IMR-90 (cell line): ENCODE data around the gene NKIRAS1. TPM values are rescaled to one million over a fixed set of nuclear protein-coding genes. Genes with fewer than 3 reads are reported as not detected.

Experiments
- ATAC-seq: fragments of 200-7000 bp; cut with Tn5 transposase; 2 replicates; pipeline ENCODE4 v1.9.1; 2020; ENCODE audit warnings: low read depth, mild to moderate bottlenecking, moderate library complexity
- BruUV-seq: library from RNA; stranded (reverse); fragments of 400-500 nt; replicated peaks from 2 replicates; lab custom pipeline; 2021; lab: Mats Ljungman, UMichigan
- CTCF ChIA-PET: fragments of 300-600 bp; formaldehyde crosslinking; extraction: SDS; loops from one replicate; lab custom pipeline; 2021; ENCODE audit warnings: antibody characterized with exemption; lab: Yijun Ruan, JAX
- POLR2A ChIA-PET: fragments of 300-600 bp; sonication (Branson Sonifier 250); formaldehyde crosslinking; loops from one replicate; lab custom pipeline; 2022; ENCODE audit warnings: antibody characterized with exemption; ENCODE audit not compliant: unreplicated experiment; lab: Charles Lee
- DNase-seq: peaks from one replicate; pipeline ENCODE4 v3.0.0; 2013
- H2AFZ ChIP-seq: replicated peaks from 2 replicates; pipeline ENCODE3; 2013; ENCODE audit warnings: low read length, mild to moderate bottlenecking; ENCODE audit not compliant: poor library complexity
- H2AK5ac ChIP-seq: 2 replicates; pipeline ENCODE4 v1.6.1; 2013; ENCODE audit warnings: low read depth, low read length, inconsistent platforms
- H2AK9ac ChIP-seq: replicated peaks from 2 replicates; pipeline ENCODE3; 2013; ENCODE audit warnings: mild to moderate bottlenecking, low read depth, low read length, moderate library complexity; ENCODE audit not compliant: poor library complexity
- H2BK120ac ChIP-seq: 2 replicates; pipeline ENCODE4 v1.6.1; 2013; ENCODE audit warnings: low read depth, low read length, inconsistent platforms
- H2BK15ac ChIP-seq: 3 replicates; pipeline ENCODE4 v1.6.1; 2013; ENCODE audit warnings: low read depth, low read length, inconsistent platforms
- H2BK20ac ChIP-seq: 2 replicates; pipeline ENCODE4 v1.6.1; 2013; ENCODE audit warnings: low read depth, mild to moderate bottlenecking, inconsistent platforms, low read length, moderate library complexity
- H2BK5ac ChIP-seq: 2 replicates; pipeline ENCODE4 v1.6.1; 2013; ENCODE audit warnings: mild to moderate bottlenecking, low read depth, low read length, inconsistent platforms; ENCODE audit not compliant: poor library complexity, severe bottlenecking
- H3K14ac ChIP-seq: replicated peaks from 2 replicates; pipeline ENCODE4 v1.6.1; 2013; ENCODE audit warnings: low read depth, low read length, inconsistent platforms
- H3K18ac ChIP-seq: 2 replicates; pipeline ENCODE4 v1.6.1; 2013; ENCODE audit warnings: low read depth, low read length, control low read depth
- H3K23ac ChIP-seq: 2 replicates; pipeline ENCODE4 v1.6.1; 2013; ENCODE audit warnings: low read depth, low read length, inconsistent platforms
- H3K27ac ChIP-seq: 2 replicates; pipeline ENCODE4 v1.5.1; 2013; ENCODE audit warnings: mild to moderate bottlenecking, control low read depth, low read length; ENCODE audit not compliant: insufficient read depth
- H3K27me3 ChIP-seq: 2 replicates; pipeline ENCODE4 v1.6.1; 2013; ENCODE audit warnings: low read length; ENCODE audit not compliant: control insufficient read depth, insufficient read depth
- H3K36me3 ChIP-seq: 2 replicates; pipeline ENCODE4 v1.6.1; 2013; ENCODE audit warnings: low read length, mixed read lengths; ENCODE audit not compliant: control insufficient read depth, insufficient read depth
- H3K4ac ChIP-seq: 2 replicates; pipeline ENCODE4 v1.6.1; 2013; ENCODE audit warnings: low read depth, low read length, inconsistent platforms
- H3K4me1 ChIP-seq: 2 replicates; pipeline ENCODE4 v1.6.1; 2013; ENCODE audit warnings: low read length, mixed read lengths; ENCODE audit not compliant: control insufficient read depth, insufficient read depth
- H3K4me2 ChIP-seq: 2 replicates; pipeline ENCODE4 v1.6.1; 2013; ENCODE audit warnings: low read depth, mild to moderate bottlenecking, control low read depth, low read length, moderate library complexity
- H3K4me3 ChIP-seq: 2 replicates; pipeline ENCODE4 v1.5.1; 2013; ENCODE audit warnings: low read depth, mild to moderate bottlenecking, control low read depth, low read length, moderate library complexity; ENCODE audit not compliant: insufficient read depth
- H3K56ac ChIP-seq: 2 replicates; pipeline ENCODE4 v1.6.1; 2013; ENCODE audit warnings: low read length, inconsistent platforms; ENCODE audit not compliant: insufficient read depth; ENCODE audit errors: extremely low read depth
- H3K79me1 ChIP-seq, 2 experiments: 2 replicates each; pipeline ENCODE4 v1.6.1; 2013; ENCODE audit warnings: low read length in 2 of 2, inconsistent platforms in 1 of 2, low read depth in 1 of 2
- H3K9ac ChIP-seq: 2 replicates; pipeline ENCODE4 v1.6.1; 2013; ENCODE audit warnings: low read depth, low read length, control low read depth
- H3K9me1 ChIP-seq: 2 replicates; pipeline ENCODE4 v1.6.1; 2013; ENCODE audit warnings: low read length, inconsistent platforms; ENCODE audit not compliant: insufficient read depth
- H3K9me3 ChIP-seq: 2 replicates; pipeline ENCODE4 v1.6.1; 2013; ENCODE audit warnings: low read length; ENCODE audit not compliant: control insufficient read depth, insufficient read depth
- H4K20me1 ChIP-seq: 2 replicates; pipeline ENCODE4 v1.6.1; 2013; ENCODE audit warnings: low read length, inconsistent platforms; ENCODE audit not compliant: insufficient read depth
- H4K5ac ChIP-seq: 2 replicates; pipeline ENCODE4 v1.6.1; 2013; ENCODE audit warnings: mild to moderate bottlenecking, low read depth, low read length, control low read depth
- H4K8ac ChIP-seq, 2 experiments: 2 replicates each; pipeline ENCODE4 v1.6.1; 2013; ENCODE audit warnings: low read depth in 2 of 2, low read length in 2 of 2, control low read depth in 1 of 2, inconsistent platforms in 1 of 2
- H4K91ac ChIP-seq: 2 replicates; pipeline ENCODE4 v1.6.1; 2013; ENCODE audit warnings: low read depth, low read length, inconsistent platforms; ENCODE audit not compliant: insufficient read depth
- BHLHE40 ChIP-seq: fragments of 150-350 bp; IDR thresholded peaks from 2 replicates; pipeline ENCODE4 v1.6.1; 2016; ENCODE audit warnings: mild to moderate bottlenecking, low read depth, low read length
- CEBPB ChIP-seq: IDR thresholded peaks from 2 replicates; pipeline ENCODE4 v1.6.1; 2012; ENCODE audit warnings: low read depth, low read length, improper control_type of control experiment
- CHD1 ChIP-seq: IDR thresholded peaks from 2 replicates; pipeline ENCODE4 v1.6.1; 2012; ENCODE audit warnings: low read depth, low read length, improper control_type of control experiment
- FOS ChIP-seq: fragments of 150-350 bp; IDR thresholded peaks from 2 replicates; pipeline ENCODE4 v1.6.1; 2016; ENCODE audit warnings: low read depth, low read length
- MAFK ChIP-seq: IDR thresholded peaks from 2 replicates; pipeline ENCODE4 v1.6.1; 2012; ENCODE audit warnings: low read depth, low read length, improper control_type of control experiment
- MAZ ChIP-seq: IDR thresholded peaks from 2 replicates; pipeline ENCODE4 v1.6.1; 2012; ENCODE audit warnings: low read depth, mild to moderate bottlenecking, low read length, improper control_type of control experiment, moderate library complexity, borderline replicate concordance
- MXI1 ChIP-seq: IDR thresholded peaks from 2 replicates; pipeline ENCODE4 v1.6.1; 2012; ENCODE audit warnings: low read depth, mild to moderate bottlenecking, low read length, moderate library complexity, borderline replicate concordance
- POLR2A ChIP-seq: IDR thresholded peaks from 2 replicates; pipeline ENCODE4 v1.6.1; 2012; ENCODE audit warnings: mild to moderate bottlenecking, low read depth, low read length
- RAD21 ChIP-seq: IDR thresholded peaks from 2 replicates; pipeline ENCODE4 v1.6.1; 2012; ENCODE audit warnings: low read length, improper control_type of control experiment
- RCOR1 ChIP-seq: IDR thresholded peaks from 2 replicates; pipeline ENCODE4 v1.6.1; 2012; ENCODE audit warnings: mild to moderate bottlenecking, low read length, improper control_type of control experiment; ENCODE audit not compliant: insufficient replicate concordance
- RFX5 ChIP-seq: IDR thresholded peaks from 2 replicates; pipeline ENCODE4 v1.8.0; 2012; ENCODE audit warnings: low read depth, mild to moderate bottlenecking, low read length, moderate library complexity
- WGBS, 2 experiments: methylation state at CpG; one replicate each; pipeline versions ENCODE4 v1.1.5 to v1.1.7; 2013; ENCODE audit warnings: missing lambda C conversion rate in 2 of 2; ENCODE audit not compliant: insufficient read length in 1 of 2; ENCODE audit errors: extremely low coverage in 2 of 2; 5-methylcytosine and 5-hydroxymethylcytosine counted together
- dilution Hi-C: fragments of 300-500 bp; cut with HindIII; formaldehyde crosslinking; loops from one replicate; pipeline ENCODE4 v1.14.3; 2018; ENCODE audit warnings: low sequenced_read_pairs; ENCODE audit not compliant: unreplicated experiment
- in situ Hi-C: fragments of 300-500 bp; cut with MboI; formaldehyde crosslinking; loops from 3 replicates; pipeline ENCODE4 v1.14.3; 2019; ENCODE audit warnings: low sequenced_read_pairs, inconsistent platforms, mixed read lengths
- intact Hi-C: fragments of 100-400 bp; cut with micrococcal nuclease; formaldehyde crosslinking; loops from 2 replicates; pipeline ENCODE4 v1.10.0; 2022
- polyA plus RNA-seq, 3 experiments: library from polyadenylated mRNA; depleted of rRNA; stranded (reverse); fragments of >200 nt; gene quantifications; 2 replicates each; pipeline ENCODE4 v1.2.3, GENCODE V29; 2012; ENCODE audit warnings: low replicate concordance in 1 of 3
- total RNA-seq: library from RNA; depleted of rRNA; stranded (reverse); fragments of >200 nt; gene quantifications from 2 replicates; pipeline ENCODE4 v1.2.3, GENCODE V29; 2012
- TF ChIP-seq, protein P1 (sequence below): fragments of 150-350 bp; IDR thresholded peaks from 2 replicates; pipeline ENCODE4 v1.6.1; 2017; ENCODE audit warnings: mild to moderate bottlenecking, antibody characterized with exemption, low read length, low read depth

NKIRAS1 gene
- total and polyA plus RNA-seq, 2 of the 4 experiments (the other 2 are of a cell fraction) = 6.1 to 6.8 TPM

DNA sequence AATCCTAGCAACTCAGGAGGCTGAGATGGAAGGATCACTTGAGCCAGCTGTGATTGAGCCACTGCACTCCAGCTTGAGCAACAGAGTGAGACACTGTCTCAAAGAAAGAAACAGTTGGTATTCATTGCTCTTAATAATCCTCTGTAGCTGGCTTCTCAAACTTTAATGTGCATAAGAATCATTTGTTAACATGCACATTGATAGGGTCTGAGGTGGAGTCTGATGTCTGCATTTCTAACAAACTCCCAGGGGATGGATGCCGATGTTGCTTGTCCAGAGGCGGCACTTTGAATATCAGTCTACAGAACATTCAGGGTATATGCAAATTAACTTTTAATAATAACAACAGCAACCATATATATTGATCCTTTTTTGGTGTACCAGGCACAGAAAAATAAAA lies 39.9 kb downstream of the NKIRAS1 start:
- H3K4me3 ChIP-seq = no peak overlapping the region
- no peak overlapping the region for H3K14ac ChIP-seq
- H2BK15ac ChIP-seq = no peak overlapping the region
- H3K56ac ChIP-seq = no peak overlapping the region
- peaks cover 40% of the 10 kb centered on the region for H4K20me1 ChIP-seq
- H4K5ac ChIP-seq = no peak overlapping the region
- no TSS peak for BruUV-seq
- no peak overlapping the region for H3K23ac ChIP-seq
- no CpG with 5 or more reads among the region's 2 CpGs for WGBS, 2 experiments
- peaks cover 19 to 71% of the 10 kb centered on the region in 2 experiments for H3K79me1 ChIP-seq
- no peaks in the 10 kb centered on the region for H3K9me3 ChIP-seq
- H4K8ac ChIP-seq = no peak overlapping the region
- H4K91ac ChIP-seq = no peak overlapping the region
- ChIA-PET CTCF (interaction anchor here (1.6 kb wide), 1 partner anchor 12 kb away, joined by 5 read pairs; no protein-coding TSS in a partner anchor), POLR2A (interaction anchor here (1.5 kb wide), 1 partner anchor 40 kb away, joined by 6 read pairs; the partner anchor contains the start of genes NKIRAS1 and RPL15)
- H3K9ac ChIP-seq = no peak overlapping the region
- no peak overlapping the region for H2BK20ac ChIP-seq
- H2BK5ac ChIP-seq = no peak overlapping the region
- no peaks in the 10 kb centered on the region for H3K27me3 ChIP-seq
- no peak overlapping the region for H3K4me2 ChIP-seq
- no peak overlapping the region for H2AK9ac ChIP-seq
- no peak overlapping the region for H2BK120ac ChIP-seq
- ATAC-seq = no peak
- H3K4ac ChIP-seq = no peak overlapping the region
- in situ Hi-C loops (loop anchor here (25.0 kb wide), 2 partner anchors 360 to 810 kb away; no protein-coding TSS in a partner anchor), dilution Hi-C loops (no loop called here), intact Hi-C loops (loop anchor here (10.0 kb wide), 2 partner anchors 162 to 672 kb away; partner anchors contain the start of gene UBE2E2)
- H3K27ac ChIP-seq = no peak overlapping the region
- DNase-seq = no peak
- no peak overlapping the region for H3K18ac ChIP-seq
- TF ChIP-seq MXI1 = no peak
- no peak for TF ChIP-seq CHD1
- no peak for TF ChIP-seq CEBPB
- no peak for TF ChIP-seq POLR2A
- TF ChIP-seq RAD21 = no peak
- TF ChIP-seq RFX5 = no peak
- TF ChIP-seq, protein P1, sequence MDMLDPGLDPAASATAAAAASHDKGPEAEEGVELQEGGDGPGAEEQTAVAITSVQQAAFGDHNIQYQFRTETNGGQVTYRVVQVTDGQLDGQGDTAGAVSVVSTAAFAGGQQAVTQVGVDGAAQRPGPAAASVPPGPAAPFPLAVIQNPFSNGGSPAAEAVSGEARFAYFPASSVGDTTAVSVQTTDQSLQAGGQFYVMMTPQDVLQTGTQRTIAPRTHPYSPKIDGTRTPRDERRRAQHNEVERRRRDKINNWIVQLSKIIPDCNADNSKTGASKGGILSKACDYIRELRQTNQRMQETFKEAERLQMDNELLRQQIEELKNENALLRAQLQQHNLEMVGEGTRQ = no peak
- TF ChIP-seq MAFK = no peak
- no peak for TF ChIP-seq RCOR1
- TF ChIP-seq FOS = no peak
- TF ChIP-seq MAZ = no peak
- no peak for TF ChIP-seq BHLHE40
- H2AFZ ChIP-seq = no peak overlapping the region
- H3K36me3 ChIP-seq = peaks cover 3% of the 10 kb centered on the region; the same call in 1 of the 2 replicates
- H3K9me1 ChIP-seq = peaks cover 5% of the 10 kb centered on the region
- H2AK5ac ChIP-seq = no peak overlapping the region
- H3K4me1 ChIP-seq = peaks cover 16% of the 10 kb centered on the region
